GM12878 (cell line): ENCODE results near the gene ABCC3. TPM values are rescaled to one million over a fixed set of nuclear protein-coding genes. Genes with fewer than 3 reads are reported as not detected.
A peak's percentile ranks its signal among the peaks of the same experiment; 100 is the strongest.

Source experiments
- ATAC-seq: fragments of 200-7000 bp; cut with Tn5 transposase; 3 replicates; pipeline ENCODE4 v1.9.1; 2020; ENCODE audit warnings: mild to moderate bottlenecking, moderate library complexity
- BruUV-seq: library from RNA; stranded (reverse); fragments of 400-500 nt; replicated peaks from 2 replicates; lab custom pipeline; 2021; lab: Mats Ljungman, UMichigan
- CTCF ChIA-PET: fragments of 300-600 bp; sonication (Branson Sonifier 250); formaldehyde crosslinking; extraction: SDS; loops from one replicate; lab custom pipeline; 2021; ENCODE audit warnings: inconsistent platforms; lab: Yijun Ruan, JAX
- POLR2A ChIA-PET: fragments of 350-600 bp; formaldehyde crosslinking; extraction: SDS; loops from one replicate; lab custom pipeline; 2021; ENCODE audit warnings: inconsistent platforms; lab: Charles Lee
- RAD21 ChIA-PET: fragments of 300-600 bp; sonication (Branson Sonifier 250); formaldehyde crosslinking; loops from one replicate; lab custom pipeline; 2023; ENCODE audit warnings: antibody characterized with exemption; ENCODE audit not compliant: unreplicated experiment; lab: Charles Lee
- SMC1A ChIA-PET: fragments of 300-600 bp; sonication (Branson Sonifier 250); formaldehyde crosslinking; loops from one replicate; lab custom pipeline; 2023; ENCODE audit not compliant: unreplicated experiment, uncharacterized antibody; lab: Charles Lee
- DNase-seq: peaks from one replicate; pipeline ENCODE4 v3.0.0-alpha.2; 2011; ENCODE audit warnings: low read depth, low spot score
- FAIRE-seq: peaks from 3 replicates; lab custom pipeline; 2011; peaks lifted over from hg19 to GRCh38; lab: Jason Lieb, UNC
- H2AFZ ChIP-seq: 2 replicates; pipeline ENCODE4 v1.6.0; 2011; ENCODE audit warnings: low read depth, low read length, control low read depth; ENCODE audit not compliant: control insufficient read depth
- H3K27ac ChIP-seq: 2 replicates; pipeline ENCODE4 v1.5.1; 2011; ENCODE audit warnings: control low read depth; ENCODE audit not compliant: control insufficient read depth, insufficient read depth
- H3K27me3 ChIP-seq, 2 experiments: replicated peaks in 1 of 2; 2 replicates each; pipeline versions ENCODE4 v1.6.0 to v1.6.1; 2011; ENCODE audit warnings: low read length in 1 of 2; ENCODE audit not compliant: control insufficient read depth in 2 of 2, insufficient read depth in 2 of 2
- H3K36me3 ChIP-seq, 2 experiments: 2 replicates each; pipeline ENCODE4 v1.5.1; 2011; ENCODE audit warnings: low read length in 1 of 2; ENCODE audit not compliant: control insufficient read depth in 2 of 2, insufficient read depth in 2 of 2
- H3K4me1 ChIP-seq: 2 replicates; pipeline ENCODE4 v1.6.1; 2011; ENCODE audit warnings: mild to moderate bottlenecking, low read length, moderate library complexity, mixed read lengths; ENCODE audit not compliant: control insufficient read depth, insufficient read depth
- H3K4me2 ChIP-seq: 2 replicates; pipeline ENCODE4 v1.6.0; 2011; ENCODE audit warnings: control low read depth; ENCODE audit not compliant: control insufficient read depth, insufficient read depth
- H3K4me3 ChIP-seq: fragments of 200-600 bp; sonication (generic); 2 replicates; pipeline ENCODE4 v1.5.1; 2016
- H3K79me2 ChIP-seq: 2 replicates; pipeline ENCODE4 v1.6.0; 2011; ENCODE audit warnings: low read length; ENCODE audit not compliant: control insufficient read depth, insufficient read depth
- H3K9ac ChIP-seq: 2 replicates; pipeline ENCODE4 v1.8.0; 2011; ENCODE audit warnings: low read length, control low read depth, mixed read lengths; ENCODE audit not compliant: control insufficient read depth, insufficient read depth
- H3K9me3 ChIP-seq: replicated peaks from 3 replicates; pipeline ENCODE4 v1.5.1; 2011; ENCODE audit warnings: mild to moderate bottlenecking, low read length; ENCODE audit not compliant: control insufficient read depth, insufficient read depth
- H4K20me1 ChIP-seq: 2 replicates; pipeline ENCODE4 v1.6.0; 2011; ENCODE audit not compliant: control insufficient read depth, insufficient read depth
- POLR2AphosphoS5 ChIP-seq: IDR thresholded peaks from 2 replicates; pipeline ENCODE4 v1.6.1; 2011; ENCODE audit warnings: mild to moderate bottlenecking, low read length, inconsistent platforms
- RAD51 ChIP-seq: fragments of 450-650 bp; IDR thresholded peaks from 2 replicates; pipeline ENCODE4 v1.6.1; 2016; ENCODE audit warnings: moderate library complexity, mild to moderate bottlenecking, inconsistent platforms
- WGBS: methylation state at CpG from one replicate; pipeline ENCODE4 v1.1.6; 2016; ENCODE audit warnings: low lambda C conversion rate; ENCODE audit not compliant: insufficient replicate concordance, insufficient coverage; ENCODE audit errors: missing lambda C conversion rate; 5-methylcytosine and 5-hydroxymethylcytosine counted together
- in situ Hi-C: fragments of 300-500 bp; cut with MboI; formaldehyde crosslinking; loops from 9 replicates; pipeline ENCODE4 v1.14.3; 2018; ENCODE audit warnings: mixed read lengths
- intact Hi-C: fragments of 100-400 bp; cut with micrococcal nuclease; formaldehyde crosslinking; loops from one replicate; pipeline ENCODE4 v1.14.2; 2022; ENCODE audit not compliant: unreplicated experiment
- polyA plus RNA-seq, 11 experiments: library from polyadenylated mRNA; depleted of rRNA in 4 of 11; unstranded in 6 of 11; stranded (reverse) in 5 of 11; fragments of >200 nt; fragmentation: Nextera tagmentation in 4 of 11; fragmentation: Illumina TruSeq in 1 of 11; extraction: Ambion mirVana in 4 of 11; extraction: Trizol in 1 of 11; gene quantifications; 1 replicate in 1 of 11; 2 replicates in 10 of 11; pipeline versions ENCODE4 v1.2.1 to v1.2.3, GENCODE V29; 2011 to 2016; ENCODE audit warnings: inconsistent platforms in 2 of 11, missing spikeins in 2 of 11, low read depth in 1 of 11
- total RNA-seq, 4 experiments: library from RNA; depleted of rRNA in 3 of 4; stranded (reverse); fragments of >200 nt in 3 of 4; fragmentation: Illumina TruSeq in 1 of 4; extraction: Trizol in 1 of 4; gene quantifications; 2 replicates each; pipeline versions ENCODE4 v1.2.1 to v1.2.3, GENCODE V29; 2013 to 2021
- TF ChIP-seq, protein P1 (sequence below), 3 experiments: IDR thresholded peaks in 2 of 3; conservative IDR thresholded peaks in 1 of 3; 2 replicates each; pipeline ENCODE4 v1.5.1; 2011; ENCODE audit warnings: low read depth in 3 of 3, low read length in 3 of 3, mild to moderate bottlenecking in 3 of 3, control low read depth in 2 of 3, moderate library complexity in 2 of 3, inconsistent platforms in 1 of 3, mixed read lengths in 1 of 3; ENCODE audit not compliant: control insufficient read depth in 2 of 3, insufficient read depth in 1 of 3; ENCODE audit errors: extremely low read depth in 1 of 3

The ABCC3 gene
- total and polyA plus RNA-seq, 10 of the 15 experiments (the other 5 are each of a cell fraction or from before 2014, with no cell fraction given), result 0.21 to 2.3 (median 0.71) TPM; not detected in 6

DNA sequence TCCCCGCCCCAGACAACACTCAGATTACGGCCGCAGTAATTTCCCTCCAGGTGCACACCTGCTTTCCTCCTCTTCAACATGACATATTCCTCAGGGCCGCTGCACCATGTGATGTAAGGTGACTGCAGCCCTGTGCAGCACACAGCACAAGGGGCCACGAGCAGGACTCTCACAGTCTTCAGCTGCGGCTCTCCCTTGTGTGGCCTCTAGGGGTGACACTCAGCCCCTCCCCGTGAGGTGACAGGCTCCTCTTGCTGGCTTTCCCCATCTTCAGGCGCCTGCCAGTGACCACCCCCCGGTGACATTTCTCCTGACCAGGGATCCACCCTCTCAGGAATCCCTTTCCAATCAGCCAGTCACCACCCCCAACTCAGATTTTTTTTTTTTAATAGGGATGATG is 31.3 kb upstream of the ABCC3 start:
- TF ChIP-seq RAD51, result no peak
- TF ChIP-seq, protein P1, sequence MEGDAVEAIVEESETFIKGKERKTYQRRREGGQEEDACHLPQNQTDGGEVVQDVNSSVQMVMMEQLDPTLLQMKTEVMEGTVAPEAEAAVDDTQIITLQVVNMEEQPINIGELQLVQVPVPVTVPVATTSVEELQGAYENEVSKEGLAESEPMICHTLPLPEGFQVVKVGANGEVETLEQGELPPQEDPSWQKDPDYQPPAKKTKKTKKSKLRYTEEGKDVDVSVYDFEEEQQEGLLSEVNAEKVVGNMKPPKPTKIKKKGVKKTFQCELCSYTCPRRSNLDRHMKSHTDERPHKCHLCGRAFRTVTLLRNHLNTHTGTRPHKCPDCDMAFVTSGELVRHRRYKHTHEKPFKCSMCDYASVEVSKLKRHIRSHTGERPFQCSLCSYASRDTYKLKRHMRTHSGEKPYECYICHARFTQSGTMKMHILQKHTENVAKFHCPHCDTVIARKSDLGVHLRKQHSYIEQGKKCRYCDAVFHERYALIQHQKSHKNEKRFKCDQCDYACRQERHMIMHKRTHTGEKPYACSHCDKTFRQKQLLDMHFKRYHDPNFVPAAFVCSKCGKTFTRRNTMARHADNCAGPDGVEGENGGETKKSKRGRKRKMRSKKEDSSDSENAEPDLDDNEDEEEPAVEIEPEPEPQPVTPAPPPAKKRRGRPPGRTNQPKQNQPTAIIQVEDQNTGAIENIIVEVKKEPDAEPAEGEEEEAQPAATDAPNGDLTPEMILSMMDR (IDR thresholded peaks at IDR 0.05 in 2 of 3, conservative IDR thresholded peaks at IDR 0.05 in 1 of 3; ENCODE audit: control insufficient read depth in 2 of 3, extremely low read depth in 1 of 3, insufficient read depth in 1 of 3, low read depth in 3 of 3, low read length in 3 of 3), result peak; percentile 1 to 34 (median 27); a peak in 2 of 6 replicates
- no peak for DNase-seq
- no peaks in the 10 kb centered on the region for H3K9me3 ChIP-seq
- ChIA-PET SMC1A (no interaction called here), RAD21 (no interaction called here), POLR2A (no interaction called here), CTCF (no interaction called here)
- intact Hi-C loops (no loop called here), in situ Hi-C loops (no loop called here)
- FAIRE-seq, result no peak
- H3K36me3 ChIP-seq, result no peaks in the 10 kb centered on the region
- H2AFZ ChIP-seq, result no peak overlapping the region
- H3K4me2 ChIP-seq, result no peak overlapping the region
- H3K27ac ChIP-seq, result no peak overlapping the region
- BruUV-seq, result no TSS peak
- H4K20me1 ChIP-seq, result no peaks in the 10 kb centered on the region
- H3K79me2 ChIP-seq, result no peaks in the 10 kb centered on the region
- ATAC-seq, result peak; percentile 80
- 20% methylated on average over 9 of the region's 9 CpGs for WGBS
- no peaks in the 10 kb centered on the region; a peak in 2 of 4 replicates for H3K27me3 ChIP-seq
- no peak overlapping the region for H3K4me3 ChIP-seq
- no peak overlapping the region for H3K9ac ChIP-seq
- no peaks in the 10 kb centered on the region for H3K4me1 ChIP-seq

DNA sequence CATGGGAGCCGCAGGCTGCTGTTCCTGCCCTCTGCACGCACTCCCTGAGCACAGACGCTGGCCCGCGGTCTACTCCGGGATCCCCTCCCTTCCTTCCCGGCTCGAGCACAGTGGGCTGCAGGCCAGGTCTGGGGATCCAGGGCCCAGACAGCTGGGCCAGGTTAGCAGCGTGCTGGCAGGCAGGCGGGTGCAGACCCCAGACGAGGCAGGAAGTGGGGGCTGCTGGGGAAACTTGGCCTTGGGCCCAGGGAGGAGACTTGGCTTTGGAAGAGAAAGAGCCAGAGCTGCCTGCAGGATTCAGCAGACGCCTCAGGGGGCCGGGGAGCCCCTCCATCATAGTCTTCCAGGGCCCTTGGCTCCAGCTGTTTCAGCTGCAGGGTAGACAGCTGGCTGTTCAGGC is 30.2 kb upstream of the ABCC3 start:
- CTCF ChIA-PET, result interaction anchor here (0.9 kb wide), 1 partner anchor 120 kb away, joined by 3 read pairs; no protein-coding TSS in a partner anchor
- no peak overlapping the region for H3K4me2 ChIP-seq
- TF ChIP-seq POLR2AphosphoS5, result no peak
- TF ChIP-seq, all 136 proteins: peak for 0
- in situ Hi-C loops (no loop called here), intact Hi-C loops (no loop called here)
- no peak for DNase-seq
- no peak for FAIRE-seq
- 3% methylated on average over 13 of the region's 13 CpGs for WGBS
- Histone ChIP-seq H3K27ac (no peak overlapping the region), H3K27me3 (peaks cover 0 to 4% of the 10 kb centered on the region in 2 experiments; a peak in 2 of 4 replicates), H3K4me1 (no peaks in the 10 kb centered on the region), H3K36me3 (no peaks in the 10 kb centered on the region), H3K4me3 (no peak overlapping the region), H2AFZ (no peak overlapping the region), H3K79me2 (no peaks in the 10 kb centered on the region), H3K9ac (no peak overlapping the region), H4K20me1 (no peaks in the 10 kb centered on the region), H3K9me3 (no peaks in the 10 kb centered on the region)
- ChIA-PET RAD21 (no interaction called here), SMC1A (no interaction called here), POLR2A (no interaction called here)
- BruUV-seq, result no TSS peak
- no peak for ATAC-seq
